Measurements from ENCODE around the gene ST7. TPM values are rescaled to one million over a fixed set of nuclear protein-coding genes. Genes with fewer than 3 reads are reported as not detected.

ST7 gene
- total and polyA plus RNA-seq, 2 donors (not counting 1 experiment from before 2014, with no cell fraction given) = 2.3 to 4.6 TPM

DNA sequence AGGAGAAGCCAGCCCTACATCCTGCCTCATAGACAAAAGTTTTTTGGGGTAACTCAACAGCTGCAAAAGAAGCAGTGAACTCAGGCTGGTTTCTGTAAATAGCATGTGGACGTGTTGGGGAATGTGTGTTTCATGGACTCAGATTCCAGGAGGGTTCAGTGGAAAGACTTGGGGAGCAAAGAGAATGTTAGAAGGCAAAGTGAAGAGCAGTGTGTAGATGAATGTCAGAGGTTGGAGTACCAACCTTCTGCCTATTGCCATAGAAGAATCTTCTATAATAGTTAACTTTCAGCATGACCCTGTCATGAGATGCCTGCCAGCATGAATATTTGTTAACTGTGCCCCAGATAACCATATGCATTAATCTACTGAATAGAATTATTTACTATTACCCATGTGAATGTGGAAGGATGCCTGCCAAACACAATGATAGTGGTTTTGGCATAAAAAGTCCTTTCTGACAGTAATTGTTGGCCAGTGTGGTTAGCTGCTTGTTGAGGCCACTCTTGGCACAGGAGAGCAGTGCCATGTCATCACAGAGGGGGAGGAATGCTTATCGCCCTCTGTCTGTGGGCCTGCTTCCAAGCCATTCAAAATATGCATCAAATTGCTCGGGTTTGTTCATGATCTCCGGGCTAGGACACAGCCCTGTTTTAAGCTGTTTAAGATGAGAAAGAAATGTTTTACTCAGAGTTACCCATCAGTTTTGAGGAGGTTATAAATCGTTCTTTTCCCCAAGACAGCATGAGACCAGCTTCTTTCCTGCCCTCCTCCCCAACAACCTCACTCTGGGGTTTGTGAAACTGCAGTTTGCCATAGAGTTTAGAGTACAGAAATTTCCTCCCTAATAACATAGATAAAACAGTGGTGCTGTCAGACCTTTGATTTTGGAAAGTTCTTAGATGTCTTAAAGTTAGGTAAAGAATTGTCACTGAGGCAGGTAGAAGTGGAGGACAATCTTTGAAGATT lies 204.2 kb downstream of the ST7 start:
- Histone ChIP-seq H3K4me2 (replicated peaks; ENCODE audit: low read depth, low read length, poor library complexity, severe bottlenecking) (no peak overlapping the region), H3K4me1 (ENCODE audit: control insufficient read depth in 2 of 2, insufficient read depth in 2 of 2, low read length in 2 of 2) (no peaks in the 10 kb centered on the region), H3K27ac (ENCODE audit: low read length in 2 of 2) (no peak overlapping the region), H4K20me1 (ENCODE audit: control insufficient read depth, insufficient read depth, low read length, poor library complexity, severe bottlenecking) (no peaks in the 10 kb centered on the region), H3K4me3 (ENCODE audit: control extremely low read depth in 1 of 5, extremely low read depth in 1 of 5, insufficient read depth in 1 of 5, low read depth in 2 of 5, low read length in 4 of 5) (no peak overlapping the region), H3K9me3 (ENCODE audit: control extremely low read depth in 1 of 3, control insufficient read depth in 2 of 3, insufficient read depth in 1 of 3, low read length in 2 of 3) (no peaks in the 10 kb centered on the region), H3K36me3 (replicated peaks in 1 of 2; ENCODE audit: control extremely low read depth in 1 of 2, control insufficient read depth in 1 of 2, extremely low read depth in 1 of 2, insufficient read depth in 2 of 2, low read length in 1 of 2) (no peaks in the 10 kb centered on the region), H3K79me2 (ENCODE audit: control insufficient read depth, insufficient read depth, low read length) (no peaks in the 10 kb centered on the region), H3K27me3 (replicated peaks in 1 of 4; ENCODE audit: control extremely low read depth in 1 of 4, control insufficient read depth in 3 of 4, insufficient read depth in 4 of 4, low read length in 3 of 4) (no peaks in the 10 kb centered on the region), H2AFZ (ENCODE audit: insufficient read depth, low read depth, low read length, poor library complexity, severe bottlenecking) (no peak overlapping the region), H3K9ac (ENCODE audit: low read length) (no peak overlapping the region)
- no peak overlapping the region for H3K4me3 Mint-ChIP-seq
- no peaks in the 10 kb centered on the region for H3K9me3 Mint-ChIP-seq (ENCODE audit: insufficient read depth)
- DNase-seq = no peak
- POLR2A ChIA-PET = no interaction called here
- 63% methylated on average over 1 of the region's 5 CpGs for WGBS (ENCODE audit: insufficient coverage)
- H3K27ac Mint-ChIP-seq = no peak overlapping the region
- H3K27me3 Mint-ChIP-seq = no peaks in the 10 kb centered on the region
- intact Hi-C loops (cut with micrococcal nuclease) = no loop called here
- CTCF ChIA-PET = no interaction called here
- no peak for TF ChIP-seq EZH2 (IDR thresholded peaks at IDR 0.05; ENCODE audit: borderline replicate concordance, insufficient read depth, low read depth, low read length, poor library complexity, severe bottlenecking)
- TF ChIP-seq, protein P1, sequence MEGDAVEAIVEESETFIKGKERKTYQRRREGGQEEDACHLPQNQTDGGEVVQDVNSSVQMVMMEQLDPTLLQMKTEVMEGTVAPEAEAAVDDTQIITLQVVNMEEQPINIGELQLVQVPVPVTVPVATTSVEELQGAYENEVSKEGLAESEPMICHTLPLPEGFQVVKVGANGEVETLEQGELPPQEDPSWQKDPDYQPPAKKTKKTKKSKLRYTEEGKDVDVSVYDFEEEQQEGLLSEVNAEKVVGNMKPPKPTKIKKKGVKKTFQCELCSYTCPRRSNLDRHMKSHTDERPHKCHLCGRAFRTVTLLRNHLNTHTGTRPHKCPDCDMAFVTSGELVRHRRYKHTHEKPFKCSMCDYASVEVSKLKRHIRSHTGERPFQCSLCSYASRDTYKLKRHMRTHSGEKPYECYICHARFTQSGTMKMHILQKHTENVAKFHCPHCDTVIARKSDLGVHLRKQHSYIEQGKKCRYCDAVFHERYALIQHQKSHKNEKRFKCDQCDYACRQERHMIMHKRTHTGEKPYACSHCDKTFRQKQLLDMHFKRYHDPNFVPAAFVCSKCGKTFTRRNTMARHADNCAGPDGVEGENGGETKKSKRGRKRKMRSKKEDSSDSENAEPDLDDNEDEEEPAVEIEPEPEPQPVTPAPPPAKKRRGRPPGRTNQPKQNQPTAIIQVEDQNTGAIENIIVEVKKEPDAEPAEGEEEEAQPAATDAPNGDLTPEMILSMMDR (IDR thresholded peaks at IDR 0.05) = no peak
- no peak for ATAC-seq (ENCODE audit: low read depth)
- H3K4me1 Mint-ChIP-seq = no peaks in the 10 kb centered on the region
